DND-41 (cell line): ENCODE data around the gene TSC22D1.
A peak's percentile ranks its signal among the peaks of the same experiment; 100 is the strongest.

Experiments
- ATAC-seq: fragments of 200-7000 bp; cut with Tn5 transposase; 3 replicates; pipeline ENCODE4 v1.9.1; 2021; ENCODE audit warnings: low read depth; ENCODE audit not compliant: insufficient read depth
- DNase-seq: peaks from one replicate; pipeline ENCODE4 v3.0.0-alpha.2; 2020
- H2AFZ ChIP-seq: 2 replicates; pipeline ENCODE4 v1.6.0; 2012; ENCODE audit warnings: low read depth, low read length
- H3K27ac ChIP-seq: 2 replicates; pipeline ENCODE4 v1.5.1; 2012; ENCODE audit warnings: low read length, inconsistent platforms
- H3K27me3 ChIP-seq: fragments of 200-600 bp; sonication (generic); 2 replicates; pipeline ENCODE4 v1.6.0; 2012; ENCODE audit warnings: low read length, mild to moderate bottlenecking, inconsistent platforms; ENCODE audit not compliant: insufficient read depth, poor library complexity
- H3K36me3 ChIP-seq: 2 replicates; pipeline ENCODE4 v1.5.1; 2012; ENCODE audit warnings: low read length, inconsistent platforms; ENCODE audit not compliant: insufficient read depth
- H3K4me1 ChIP-seq: 2 replicates; pipeline ENCODE4 v1.5.1; 2012; ENCODE audit warnings: mild to moderate bottlenecking, low read length; ENCODE audit not compliant: insufficient read depth
- H3K4me2 ChIP-seq: 2 replicates; pipeline ENCODE4 v1.6.0; 2012; ENCODE audit warnings: mild to moderate bottlenecking, moderate library complexity, low read length, inconsistent platforms; ENCODE audit not compliant: insufficient read depth
- H3K4me3 ChIP-seq, 2 experiments: fragments of 200-600 bp in 1 of 2; shearing (Covaris generic) in 1 of 2; 2 replicates each; pipeline ENCODE4 v1.5.1; 2012 to 2016; ENCODE audit warnings: inconsistent platforms in 2 of 2, low read length in 2 of 2, mild to moderate bottlenecking in 2 of 2, low read depth in 1 of 2, moderate library complexity in 1 of 2
- H3K79me2 ChIP-seq: 2 replicates; pipeline ENCODE4 v1.6.0; 2012; ENCODE audit warnings: low read length, inconsistent platforms; ENCODE audit not compliant: insufficient read depth
- H3K9ac ChIP-seq: 2 replicates; pipeline ENCODE4 v1.6.0; 2012; ENCODE audit warnings: low read depth, mild to moderate bottlenecking, inconsistent platforms, low read length, moderate library complexity
- H3K9me3 ChIP-seq: 2 replicates; pipeline ENCODE4 v1.5.1; 2012; ENCODE audit warnings: low read length, moderate library complexity, mild to moderate bottlenecking, inconsistent platforms; ENCODE audit not compliant: insufficient read depth, severe bottlenecking
- H4K20me1 ChIP-seq: 2 replicates; pipeline ENCODE4 v1.6.0; 2012; ENCODE audit warnings: low read length; ENCODE audit not compliant: insufficient read depth
- CTCF ChIP-seq: IDR thresholded peaks from 2 replicates; pipeline ENCODE4 v1.5.1; 2012; ENCODE audit warnings: borderline replicate concordance, low read length, moderate library complexity, mild to moderate bottlenecking; ENCODE audit not compliant: poor library complexity, severe bottlenecking; ENCODE audit errors: extremely low read depth
- EZH2 ChIP-seq: IDR thresholded peaks from 3 replicates; pipeline ENCODE4 v1.6.1; 2012; ENCODE audit warnings: borderline replicate concordance, low read depth, mild to moderate bottlenecking, moderate library complexity, low read length, inconsistent platforms; ENCODE audit not compliant: severe bottlenecking

The TSC22D1 gene

DNA sequence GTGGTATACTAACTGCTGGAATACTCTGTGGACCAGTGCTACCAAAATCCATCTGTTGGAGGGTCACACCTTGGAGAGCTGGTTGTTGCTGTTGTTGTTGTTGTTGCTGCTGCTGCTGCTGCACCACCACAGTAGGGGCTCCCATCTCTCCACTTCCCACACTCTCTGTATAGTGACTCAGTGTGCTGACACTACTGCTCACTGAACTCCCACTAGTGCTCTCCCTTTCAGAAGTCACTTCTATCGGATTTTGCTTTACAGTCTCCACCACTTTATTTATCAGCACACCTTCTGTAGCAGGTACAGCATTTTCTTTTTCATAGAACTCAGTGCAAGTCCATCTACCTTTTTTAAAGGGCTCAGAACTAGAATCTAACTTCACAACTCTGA is 1.7 kb downstream of the TSC22D1 start:
- Histone ChIP-seq H3K9ac (no peak overlapping the region), H3K4me2 (peak overlapping the region; percentile 71), H3K36me3 (peaks cover 16% of the 10 kb centered on the region), H3K79me2 (peaks cover 42% of the 10 kb centered on the region), H3K4me1 (peaks cover 71% of the 10 kb centered on the region), H4K20me1 (peaks cover 24% of the 10 kb centered on the region), H3K27ac (no peak overlapping the region), H3K9me3 (no peaks in the 10 kb centered on the region), H2AFZ (no peak overlapping the region), H3K4me3 (peak overlapping the region in 1 of 2 experiments; percentile 69; a peak in 2 of 4 replicates), H3K27me3 (no peaks in the 10 kb centered on the region)
- TF ChIP-seq EZH2 (no peak), CTCF (no peak)
- ATAC-seq: no peak
- no peak for DNase-seq

DNA sequence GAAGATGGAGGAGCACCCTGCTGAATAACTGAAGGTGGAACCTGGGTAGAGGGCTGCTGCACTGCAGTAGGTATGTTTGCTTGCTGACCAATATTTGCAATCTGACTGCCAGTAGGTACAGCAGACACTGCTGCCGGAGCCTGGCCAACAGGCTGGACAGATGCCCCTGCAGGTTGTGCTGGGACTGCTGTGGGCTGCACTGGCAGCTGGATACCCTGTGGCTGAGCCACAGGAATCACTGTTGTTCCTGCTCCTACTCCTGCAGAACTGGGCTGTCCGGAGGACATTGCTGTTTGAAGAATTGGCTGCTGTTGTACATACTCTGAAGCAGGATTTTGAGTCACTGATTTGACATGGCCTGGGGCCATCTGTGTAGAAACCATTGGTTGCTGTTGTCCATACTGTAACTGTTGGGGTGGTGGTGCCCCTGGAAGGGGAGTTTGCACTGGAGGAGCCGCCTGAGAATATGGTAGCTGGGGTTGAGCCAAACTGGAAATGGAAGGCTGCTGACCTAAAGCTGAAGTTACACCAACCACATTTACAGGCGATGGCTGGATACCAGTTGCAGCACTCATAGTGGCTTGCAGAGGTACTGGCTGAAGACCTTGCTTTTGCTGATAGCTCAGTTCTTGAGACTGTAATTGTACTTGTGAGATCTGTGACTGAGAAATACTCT is 2.2 kb downstream of the TSC22D1 start:
- Histone ChIP-seq H3K27ac (no peak overlapping the region), H3K79me2 (peaks cover 43% of the 10 kb centered on the region), H2AFZ (no peak overlapping the region), H3K4me3 (0 out of 4 replicates have a peak overlapping the region, but pooled peaks of 1 of the 2 experiments have one; percentile 40), H3K9ac (no peak overlapping the region), H3K4me1 (peaks cover 71% of the 10 kb centered on the region), H3K36me3 (peaks cover 16% of the 10 kb centered on the region), H3K9me3 (no peaks in the 10 kb centered on the region), H4K20me1 (peaks cover 24% of the 10 kb centered on the region), H3K27me3 (no peaks in the 10 kb centered on the region), H3K4me2 (peak overlapping the region; percentile 71)
- DNase-seq (no peak), ATAC-seq (no peak)
- TF ChIP-seq EZH2 (no peak), CTCF (peak; percentile 51)

DNA sequence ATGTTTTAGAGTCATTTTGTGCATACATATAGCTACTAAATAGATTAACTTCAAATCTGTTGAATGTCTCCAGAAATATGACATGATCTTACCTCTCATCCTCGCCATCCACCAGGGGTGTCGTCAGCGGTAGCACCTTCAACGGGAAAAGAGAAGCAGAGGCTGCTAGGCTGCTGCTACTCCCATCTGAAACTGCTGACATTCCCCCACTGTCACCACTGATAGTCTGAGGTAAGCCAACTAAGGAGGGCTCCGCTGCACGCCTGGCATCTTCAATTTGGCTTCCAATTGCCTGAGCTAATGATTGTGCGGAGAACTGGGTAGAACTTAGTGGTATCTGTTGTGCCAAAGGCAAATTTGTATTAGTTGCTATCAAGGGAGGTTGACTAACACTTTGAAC is 3.1 kb downstream of the TSC22D1 start:
- H2AFZ ChIP-seq: no peak overlapping the region
- H4K20me1 ChIP-seq: peaks cover 24% of the 10 kb centered on the region
- ATAC-seq (no peak), DNase-seq (no peak)
- H3K4me2 ChIP-seq: peak overlapping the region; percentile 71
- peaks cover 16% of the 10 kb centered on the region for H3K36me3 ChIP-seq
- TF ChIP-seq CTCF: no peak
- TF ChIP-seq EZH2: no peak
- no peak overlapping the region for H3K9ac ChIP-seq
- H3K9me3 ChIP-seq: no peaks in the 10 kb centered on the region
- H3K4me3 ChIP-seq: peak overlapping the region in 1 of 2 experiments; percentile 40; a peak in 2 of 4 replicates
- H3K27me3 ChIP-seq: no peaks in the 10 kb centered on the region
- H3K79me2 ChIP-seq: peaks cover 48% of the 10 kb centered on the region
- H3K4me1 ChIP-seq: peaks cover 68% of the 10 kb centered on the region
- no peak overlapping the region for H3K27ac ChIP-seq
